ENCODE data around the gene ZNF664. TPM values are rescaled to one million over a fixed set of nuclear protein-coding genes. Genes with fewer than 3 reads are reported as not detected.

ZNF664 gene
- total RNA-seq, 1 donor from 2014 or later: 310 TPM

- Mint-ChIP-seq H3K4me3 (ENCODE audit: unreplicated experiment) (no peak overlapping the region), H3K27me3 (ENCODE audit: unreplicated experiment) (peaks cover 3% of the 10 kb centered on the region), H3K27ac (ENCODE audit: unreplicated experiment) (no peak overlapping the region), H3K9me3 (ENCODE audit: unreplicated experiment) (peaks cover 3% of the 10 kb centered on the region), H3K4me1 (ENCODE audit: low read depth, unreplicated experiment) (peaks cover 41% of the 10 kb centered on the region), H3K36me3 (ENCODE audit: unreplicated experiment) (peaks cover 12% of the 10 kb centered on the region)
- no peak for DNase-seq
- no peak for TF ChIP-seq CTCF (IDR thresholded peaks at IDR 0.05; ENCODE audit: partially characterized antibody, unreplicated experiment)
Observed at GRCh38 chr12:123979566-123979965, 6.6 kb downstream of the ZNF664 start.

GRCh38 chr12:123982269-123982668 is 9.3 kb downstream of the ZNF664 start:
- H3K9me3 Mint-ChIP-seq (ENCODE audit: unreplicated experiment): peaks cover 5% of the 10 kb centered on the region
- no peak for DNase-seq
- H3K4me1 Mint-ChIP-seq (ENCODE audit: low read depth, unreplicated experiment): peaks cover 51% of the 10 kb centered on the region
- H3K27me3 Mint-ChIP-seq (ENCODE audit: unreplicated experiment): peaks cover 2% of the 10 kb centered on the region
- no peak overlapping the region for H3K4me3 Mint-ChIP-seq (ENCODE audit: unreplicated experiment)
- no peaks in the 10 kb centered on the region for H3K36me3 Mint-ChIP-seq (ENCODE audit: unreplicated experiment)
- no peak overlapping the region for H3K27ac Mint-ChIP-seq (ENCODE audit: unreplicated experiment)
- no peak for TF ChIP-seq CTCF (IDR thresholded peaks at IDR 0.05; ENCODE audit: partially characterized antibody, unreplicated experiment)

GRCh38 chr12:123983822-123984485 is 10.9 kb downstream of the ZNF664 start:
- Mint-ChIP-seq H3K4me3 (ENCODE audit: unreplicated experiment) (peak overlapping the region; percentile 76), H3K27ac (ENCODE audit: unreplicated experiment) (peak overlapping the region; percentile 49), H3K36me3 (ENCODE audit: unreplicated experiment) (peaks cover 6% of the 10 kb centered on the region), H3K4me1 (ENCODE audit: low read depth, unreplicated experiment) (peaks cover 53% of the 10 kb centered on the region), H3K9me3 (ENCODE audit: unreplicated experiment) (peaks cover 10% of the 10 kb centered on the region), H3K27me3 (ENCODE audit: unreplicated experiment) (peaks cover 2% of the 10 kb centered on the region)
- TF ChIP-seq CTCF (IDR thresholded peaks at IDR 0.05; ENCODE audit: partially characterized antibody, unreplicated experiment): peak; percentile 17
- DNase-seq: no peak

- peak overlapping the region; percentile 37 for H3K27ac Mint-ChIP-seq (ENCODE audit: unreplicated experiment)
Observed at GRCh38 chr12:123984903-123985302, 11.9 kb downstream of the ZNF664 start.

More at GRCh38 chr12:123984903-123985302, 11.9 kb downstream of the ZNF664 start:
- H3K4me1 Mint-ChIP-seq (ENCODE audit: low read depth, unreplicated experiment): peaks cover 60% of the 10 kb centered on the region
- H3K9me3 Mint-ChIP-seq (ENCODE audit: unreplicated experiment): peaks cover 10% of the 10 kb centered on the region
- DNase-seq: no peak
- peaks cover 2% of the 10 kb centered on the region for H3K27me3 Mint-ChIP-seq (ENCODE audit: unreplicated experiment)
- TF ChIP-seq CTCF (IDR thresholded peaks at IDR 0.05; ENCODE audit: partially characterized antibody, unreplicated experiment): no peak
- peak overlapping the region; percentile 76 for H3K4me3 Mint-ChIP-seq (ENCODE audit: unreplicated experiment)
- H3K36me3 Mint-ChIP-seq (ENCODE audit: unreplicated experiment): peaks cover 6% of the 10 kb centered on the region
